ENCODE data around the gene DLG2.

DLG2 gene

GRCh38 chr11:85048801-85049200, 578.3 kb downstream of the DLG2 start:
- Histone ChIP-seq H3K27me3 (ENCODE audit: low read depth, low read length) (no peaks in the 10 kb centered on the region), H4K20me1 (ENCODE audit: insufficient read depth, low read length) (no peaks in the 10 kb centered on the region), H2AFZ (ENCODE audit: low read depth, low read length) (no peak overlapping the region), H3K4me3 (ENCODE audit: low read length) (no peak overlapping the region), H3K4me2 (ENCODE audit: low read length) (no peak overlapping the region), H3K4me1 (ENCODE audit: low read length) (no peaks in the 10 kb centered on the region), H3K9ac (ENCODE audit: low read length) (no peak overlapping the region), H3K36me3 (replicated peaks; ENCODE audit: low read depth, low read length) (no peaks in the 10 kb centered on the region), H3K79me2 (ENCODE audit: low read length) (no peaks in the 10 kb centered on the region), H3K9me3 (ENCODE audit: insufficient read depth, low read length) (no peaks in the 10 kb centered on the region), H3K27ac (ENCODE audit: low read length) (no peak overlapping the region)
- TF ChIP-seq CTCF (IDR thresholded peaks at IDR 0.05; ENCODE audit: low read depth, low read length) = no peak
- no peak for TF ChIP-seq EZH2phosphoT487 (IDR thresholded peaks at IDR 0.05; ENCODE audit: low read depth)

- TF ChIP-seq CTCF (IDR thresholded peaks at IDR 0.05; ENCODE audit: low read depth, low read length) (no peak), EZH2phosphoT487 (IDR thresholded peaks at IDR 0.05; ENCODE audit: low read depth) (no peak)
- no peaks in the 10 kb centered on the region for H3K4me1 ChIP-seq (ENCODE audit: low read length)
- H2AFZ ChIP-seq (ENCODE audit: low read depth, low read length) = no peak overlapping the region
- no peaks in the 10 kb centered on the region for H4K20me1 ChIP-seq (ENCODE audit: insufficient read depth, low read length)
- no peaks in the 10 kb centered on the region for H3K9me3 ChIP-seq (ENCODE audit: insufficient read depth, low read length)
- no peak overlapping the region for H3K4me3 ChIP-seq (ENCODE audit: low read length)
- H3K79me2 ChIP-seq (ENCODE audit: low read length) = no peaks in the 10 kb centered on the region
- no peak overlapping the region for H3K9ac ChIP-seq (ENCODE audit: low read length)
- H3K4me2 ChIP-seq (ENCODE audit: low read length) = no peak overlapping the region
- no peaks in the 10 kb centered on the region for H3K36me3 ChIP-seq (replicated peaks; ENCODE audit: low read depth, low read length)
- H3K27me3 ChIP-seq (ENCODE audit: low read depth, low read length) = no peaks in the 10 kb centered on the region
- no peak overlapping the region for H3K27ac ChIP-seq (ENCODE audit: low read length)
Observed at GRCh38 chr11:85045716-85046115, 581.4 kb downstream of the DLG2 start.

GRCh38 chr11:85044911-85045310, 582.2 kb downstream of the DLG2 start:
- no peak overlapping the region for H2AFZ ChIP-seq (ENCODE audit: low read depth, low read length)
- H3K4me3 ChIP-seq (ENCODE audit: low read length) = no peak overlapping the region
- no peaks in the 10 kb centered on the region for H4K20me1 ChIP-seq (ENCODE audit: insufficient read depth, low read length)

GRCh38 chr11:85042361-85042760, 584.8 kb downstream of the DLG2 start:
- TF ChIP-seq CTCF (IDR thresholded peaks at IDR 0.05; ENCODE audit: low read depth, low read length) (no peak), EZH2phosphoT487 (IDR thresholded peaks at IDR 0.05; ENCODE audit: low read depth) (no peak)
- H3K4me1 ChIP-seq (ENCODE audit: low read length) = no peaks in the 10 kb centered on the region
- no peaks in the 10 kb centered on the region for H3K9me3 ChIP-seq (ENCODE audit: insufficient read depth, low read length)
- no peaks in the 10 kb centered on the region for H3K36me3 ChIP-seq (replicated peaks; ENCODE audit: low read depth, low read length)
- H4K20me1 ChIP-seq (ENCODE audit: insufficient read depth, low read length) = no peaks in the 10 kb centered on the region
- no peak overlapping the region for H3K4me2 ChIP-seq (ENCODE audit: low read length)
- H3K27me3 ChIP-seq (ENCODE audit: low read depth, low read length) = no peaks in the 10 kb centered on the region
- no peak overlapping the region for H3K27ac ChIP-seq (ENCODE audit: low read length)
- H3K79me2 ChIP-seq (ENCODE audit: low read length) = no peaks in the 10 kb centered on the region
- no peak overlapping the region for H3K9ac ChIP-seq (ENCODE audit: low read length)
- H2AFZ ChIP-seq (ENCODE audit: low read depth, low read length) = no peak overlapping the region
- no peak overlapping the region for H3K4me3 ChIP-seq (ENCODE audit: low read length)

More at GRCh38 chr11:85044911-85045310, 582.2 kb downstream of the DLG2 start:
- Histone ChIP-seq H3K4me1 (ENCODE audit: low read length) (no peaks in the 10 kb centered on the region), H3K9me3 (ENCODE audit: insufficient read depth, low read length) (no peaks in the 10 kb centered on the region), H3K36me3 (replicated peaks; ENCODE audit: low read depth, low read length) (no peaks in the 10 kb centered on the region), H3K9ac (ENCODE audit: low read length) (no peak overlapping the region), H3K79me2 (ENCODE audit: low read length) (no peaks in the 10 kb centered on the region), H3K27me3 (ENCODE audit: low read depth, low read length) (no peaks in the 10 kb centered on the region), H3K4me2 (ENCODE audit: low read length) (no peak overlapping the region), H3K27ac (ENCODE audit: low read length) (no peak overlapping the region)
- TF ChIP-seq CTCF (IDR thresholded peaks at IDR 0.05; ENCODE audit: low read depth, low read length) = no peak
- TF ChIP-seq EZH2phosphoT487 (IDR thresholded peaks at IDR 0.05; ENCODE audit: low read depth) = no peak
